Neural crest cell (in vitro differentiated cells): Measurements from ENCODE around the gene CFAP97D2. TPM values are rescaled to one million over a fixed set of nuclear protein-coding genes. Genes with fewer than 3 reads are reported as not detected.

Experiments used
- DNase-seq: peaks from one replicate; pipeline ENCODE4 v3.0.0; 2021; ENCODE audit warnings: low read depth, mixed read lengths, low spot score
- H3K27ac Mint-ChIP-seq: one replicate; pipeline ENCODE4 v1.8.0; 2021; ENCODE audit warnings: mild to moderate bottlenecking, mixed read lengths; ENCODE audit not compliant: unreplicated experiment
- H3K27me3 Mint-ChIP-seq: 2 replicates; pipeline ENCODE4 v1.8.0; 2021; ENCODE audit warnings: low read depth, mild to moderate bottlenecking, mixed read lengths
- H3K36me3 Mint-ChIP-seq: 2 replicates; pipeline ENCODE4 v1.8.0; 2021; ENCODE audit warnings: low read depth, mild to moderate bottlenecking, mixed read lengths
- H3K4me1 Mint-ChIP-seq: 2 replicates; pipeline ENCODE4 v1.8.0; 2021; ENCODE audit warnings: mixed read lengths
- H3K4me3 Mint-ChIP-seq: one replicate; pipeline ENCODE4 v1.8.0; 2021; ENCODE audit warnings: mild to moderate bottlenecking, mixed read lengths
- H3K9me3 Mint-ChIP-seq: 2 replicates; pipeline ENCODE4 v1.8.0; 2021; ENCODE audit warnings: mixed read lengths
- total RNA-seq: library from RNA; stranded (reverse); gene quantifications from 2 replicates; pipeline ENCODE4 v1.2.1, GENCODE V29; 2021
- TF ChIP-seq, protein P1 (sequence below): fragments of 200-600 bp; sonication (generic); conservative IDR thresholded peaks from 2 replicates; pipeline ENCODE4 v1.5.0; 2021; ENCODE audit warnings: antibody characterized with exemption, mild to moderate bottlenecking

CFAP97D2 gene
- total RNA-seq, 1 donor from 2014 or later, result not detected

DNA sequence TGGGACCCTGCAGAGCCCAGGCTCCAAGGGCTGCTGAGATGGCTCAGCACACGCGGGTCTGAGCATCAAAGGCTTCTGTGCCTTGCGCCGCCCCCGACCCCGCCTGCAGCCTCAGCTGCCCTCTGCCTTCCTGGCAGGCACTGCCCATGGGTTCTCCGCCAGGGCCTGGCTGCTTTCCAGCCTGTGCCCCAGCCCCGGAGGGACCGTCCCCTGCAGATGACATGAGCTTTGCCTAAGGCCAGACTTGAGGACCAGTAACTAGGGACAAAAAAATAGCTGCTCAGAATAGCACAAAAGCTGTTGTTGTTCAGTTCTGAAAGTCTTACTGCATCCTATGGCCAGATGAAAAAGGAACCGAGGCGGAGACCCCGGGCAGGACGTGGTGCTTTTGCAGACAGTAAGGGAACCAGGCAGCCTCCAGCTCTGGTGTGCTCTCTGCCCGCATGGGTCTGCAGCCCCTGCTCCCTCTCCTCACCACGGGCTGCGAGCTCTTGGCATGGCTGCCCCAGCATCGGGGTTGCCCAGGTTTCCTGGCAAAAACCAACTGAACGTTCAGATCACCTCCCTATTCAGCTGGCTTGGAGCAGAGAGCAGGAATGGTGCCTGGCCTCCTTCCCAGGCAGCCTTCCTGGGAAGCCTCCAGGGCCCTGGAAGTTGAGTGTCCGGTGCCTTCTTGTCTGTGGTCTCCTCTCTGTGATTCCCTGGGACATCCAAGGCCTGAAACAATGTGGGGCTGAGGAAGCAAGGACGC, 12.5 kb upstream of the CFAP97D2 start:
- TF ChIP-seq, protein P1, sequence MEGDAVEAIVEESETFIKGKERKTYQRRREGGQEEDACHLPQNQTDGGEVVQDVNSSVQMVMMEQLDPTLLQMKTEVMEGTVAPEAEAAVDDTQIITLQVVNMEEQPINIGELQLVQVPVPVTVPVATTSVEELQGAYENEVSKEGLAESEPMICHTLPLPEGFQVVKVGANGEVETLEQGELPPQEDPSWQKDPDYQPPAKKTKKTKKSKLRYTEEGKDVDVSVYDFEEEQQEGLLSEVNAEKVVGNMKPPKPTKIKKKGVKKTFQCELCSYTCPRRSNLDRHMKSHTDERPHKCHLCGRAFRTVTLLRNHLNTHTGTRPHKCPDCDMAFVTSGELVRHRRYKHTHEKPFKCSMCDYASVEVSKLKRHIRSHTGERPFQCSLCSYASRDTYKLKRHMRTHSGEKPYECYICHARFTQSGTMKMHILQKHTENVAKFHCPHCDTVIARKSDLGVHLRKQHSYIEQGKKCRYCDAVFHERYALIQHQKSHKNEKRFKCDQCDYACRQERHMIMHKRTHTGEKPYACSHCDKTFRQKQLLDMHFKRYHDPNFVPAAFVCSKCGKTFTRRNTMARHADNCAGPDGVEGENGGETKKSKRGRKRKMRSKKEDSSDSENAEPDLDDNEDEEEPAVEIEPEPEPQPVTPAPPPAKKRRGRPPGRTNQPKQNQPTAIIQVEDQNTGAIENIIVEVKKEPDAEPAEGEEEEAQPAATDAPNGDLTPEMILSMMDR, result no peak
- no peak for DNase-seq
- H3K4me3 Mint-ChIP-seq, result no peak overlapping the region
- no peaks in the 10 kb centered on the region for H3K27me3 Mint-ChIP-seq
- no peaks in the 10 kb centered on the region for H3K36me3 Mint-ChIP-seq
- peaks cover 5% of the 10 kb centered on the region for H3K9me3 Mint-ChIP-seq
- no peak overlapping the region for H3K27ac Mint-ChIP-seq
- peaks cover 27% of the 10 kb centered on the region for H3K4me1 Mint-ChIP-seq

DNA sequence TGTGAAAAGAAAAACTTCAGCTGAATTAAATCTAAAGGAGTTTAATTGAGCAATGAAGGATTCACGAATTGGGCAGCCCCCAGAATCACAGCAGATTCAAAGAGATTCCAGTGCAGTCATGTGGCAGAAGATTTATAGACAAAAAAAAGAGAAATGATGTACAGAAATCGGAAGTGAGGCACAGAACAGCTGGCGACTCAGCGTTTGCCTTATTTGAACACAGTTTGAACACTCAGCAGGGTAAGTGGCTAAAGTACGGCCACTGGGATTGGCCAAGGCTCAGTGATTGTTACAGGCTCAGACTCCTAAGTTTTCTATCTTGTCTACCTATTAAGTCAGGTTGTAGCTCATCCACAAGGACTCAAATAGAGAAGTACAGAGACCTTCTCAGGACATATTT, 11.6 kb upstream of the CFAP97D2 start:
- no peak for DNase-seq
- Mint-ChIP-seq H3K36me3 (no peaks in the 10 kb centered on the region), H3K9me3 (peaks cover 5% of the 10 kb centered on the region), H3K27ac (no peak overlapping the region), H3K27me3 (no peaks in the 10 kb centered on the region), H3K4me3 (no peak overlapping the region), H3K4me1 (peaks cover 22% of the 10 kb centered on the region)
- TF ChIP-seq, protein P1, result no peak

DNA sequence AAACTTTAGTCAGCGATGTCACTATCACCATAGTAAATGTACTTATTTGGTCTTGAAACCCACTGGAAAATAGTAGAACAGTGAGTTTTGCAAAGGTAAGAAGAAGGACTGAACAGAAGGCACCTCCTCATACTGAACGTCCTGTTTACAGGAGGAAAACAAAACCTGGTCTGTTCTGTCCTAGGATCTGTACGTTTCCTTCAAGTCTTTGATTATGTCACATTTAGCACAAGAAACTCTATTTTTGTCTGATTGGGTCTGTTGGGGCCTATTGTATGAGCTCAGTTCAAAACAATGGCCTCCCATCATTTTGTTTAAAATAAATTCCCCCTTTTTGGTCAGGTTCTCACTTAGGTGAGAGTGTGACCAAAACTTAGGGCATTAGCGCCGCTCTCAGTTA, 11.2 kb upstream of the CFAP97D2 start:
- no peak overlapping the region for H3K27ac Mint-ChIP-seq
- DNase-seq, result no peak
- peaks cover 18% of the 10 kb centered on the region for H3K4me1 Mint-ChIP-seq
- TF ChIP-seq, protein P1, result no peak
- peaks cover 5% of the 10 kb centered on the region for H3K9me3 Mint-ChIP-seq
- H3K36me3 Mint-ChIP-seq, result no peaks in the 10 kb centered on the region
- H3K27me3 Mint-ChIP-seq, result no peaks in the 10 kb centered on the region
- H3K4me3 Mint-ChIP-seq, result no peak overlapping the region

DNA sequence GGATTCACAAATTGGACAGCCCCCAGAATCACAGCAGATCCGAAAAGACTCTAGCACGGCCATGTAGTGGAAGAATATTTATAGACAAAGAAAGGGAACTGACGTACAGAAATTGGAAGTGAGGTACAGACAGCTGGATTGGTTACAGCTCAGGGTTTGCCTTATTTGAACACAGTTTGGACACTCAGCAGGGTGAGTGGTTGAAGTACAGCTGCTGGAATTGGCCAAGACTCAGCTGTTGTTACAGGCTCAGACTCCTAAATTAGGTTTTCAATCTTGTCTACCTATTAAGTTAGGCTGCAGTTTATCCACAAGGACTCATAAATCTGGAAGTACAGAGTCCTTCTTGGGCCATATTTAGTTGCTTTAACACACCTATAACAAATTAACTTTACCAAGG, 5.8 kb upstream of the CFAP97D2 start:
- Mint-ChIP-seq H3K4me3 (no peak overlapping the region), H3K9me3 (peaks cover 8% of the 10 kb centered on the region), H3K4me1 (no peaks in the 10 kb centered on the region), H3K27ac (no peak overlapping the region), H3K36me3 (peaks cover 2% of the 10 kb centered on the region), H3K27me3 (no peaks in the 10 kb centered on the region)
- DNase-seq, result no peak
- TF ChIP-seq, protein P1, result no peak

DNA sequence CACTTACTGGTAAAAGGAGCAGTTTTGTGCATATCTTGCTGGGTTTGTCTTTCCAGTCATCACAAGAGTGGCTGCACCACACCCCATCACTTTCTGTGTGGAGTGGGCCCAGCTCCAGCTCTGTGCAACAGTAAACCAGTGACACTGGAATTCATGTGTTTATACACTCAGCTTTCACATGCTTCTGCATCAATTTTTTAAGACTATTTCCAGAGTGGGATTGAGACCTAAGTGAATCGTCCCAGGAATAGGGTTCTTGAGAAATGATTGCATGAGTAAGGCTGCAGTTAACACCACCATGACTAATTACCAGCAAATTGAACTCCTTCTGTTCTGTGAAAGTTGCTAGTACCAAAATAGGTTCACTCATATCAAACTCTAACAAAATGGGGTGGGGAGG, 5.3 kb upstream of the CFAP97D2 start:
- Mint-ChIP-seq H3K27ac (no peak overlapping the region), H3K27me3 (no peaks in the 10 kb centered on the region), H3K4me3 (no peak overlapping the region), H3K36me3 (peaks cover 2% of the 10 kb centered on the region), H3K9me3 (peaks cover 7% of the 10 kb centered on the region), H3K4me1 (peaks cover 4% of the 10 kb centered on the region)
- DNase-seq, result no peak
- TF ChIP-seq, protein P1, result no peak
